Left forelimb (tissue), 1 donor: Measurements from ENCODE around the gene RPS6KA2.

ENCODE experiments used
- DNase-seq: peaks from one replicate; pipeline ENCODE4 v3.0.0-alpha.2; 2018; ENCODE audit warnings: low spot score

Gene RPS6KA2

GRCh38 chr6:166485651-166486535, 141.2 kb downstream of the RPS6KA2 start:
- no peak for DNase-seq

GRCh38 chr6:166484863-166485262, 142.2 kb downstream of the RPS6KA2 start:
- DNase-seq, result no peak

- no peak for DNase-seq
Measured at GRCh38 chr6:166483573-166484250, 143.3 kb downstream of the RPS6KA2 start.

- no peak for DNase-seq
Measured at GRCh38 chr6:166483026-166483425, 144.0 kb downstream of the RPS6KA2 start.

- DNase-seq, result no peak
Measured at GRCh38 chr6:166478782-166479592, 148.1 kb downstream of the RPS6KA2 start.

- no peak for DNase-seq
Measured at GRCh38 chr6:166477647-166478365, 149.2 kb downstream of the RPS6KA2 start.

- DNase-seq, result no peak
Measured at GRCh38 chr6:166476634-166477215, 150.3 kb downstream of the RPS6KA2 start.

GRCh38 chr6:166476061-166476591, 150.9 kb downstream of the RPS6KA2 start:
- DNase-seq, result no peak

- no peak for DNase-seq
Measured at GRCh38 chr6:166474721-166475565, 152.1 kb downstream of the RPS6KA2 start.

GRCh38 chr6:166473886-166474571, 153.0 kb downstream of the RPS6KA2 start:
- DNase-seq, result no peak

GRCh38 chr6:166472636-166473035, 154.4 kb downstream of the RPS6KA2 start:
- DNase-seq, result no peak

GRCh38 chr6:166471797-166472260, 155.2 kb downstream of the RPS6KA2 start:
- DNase-seq, result no peak

- DNase-seq, result no peak
Measured at GRCh38 chr6:166470863-166471410, 156.1 kb downstream of the RPS6KA2 start.

GRCh38 chr6:166470029-166470862, 156.8 kb downstream of the RPS6KA2 start:
- DNase-seq, result no peak

- DNase-seq, result no peak
Measured at GRCh38 chr6:166469426-166469961, 157.6 kb downstream of the RPS6KA2 start.

- no peak for DNase-seq
Measured at GRCh38 chr6:166467436-166468000, 159.5 kb downstream of the RPS6KA2 start.
